H9 (cell line): Measurements from ENCODE around the gene SMAD6. TPM values are rescaled to one million over a fixed set of nuclear protein-coding genes. Genes with fewer than 3 reads are reported as not detected.

Experiments used
- DNase-seq: peaks from one replicate; pipeline ENCODE4 v3.0.0-alpha.2; 2017
- H2AFZ ChIP-seq: one replicate; pipeline ENCODE4 v1.6.1; 2013; ENCODE audit warnings: mild to moderate bottlenecking, low read length, control low read depth, moderate library complexity
- H2AK5ac ChIP-seq: 2 replicates; pipeline ENCODE4 v1.6.1; 2013; ENCODE audit warnings: low read length, control low read depth, mixed read lengths; ENCODE audit not compliant: insufficient read length
- H2BK120ac ChIP-seq: one replicate; pipeline ENCODE4 v1.6.1; 2013; ENCODE audit warnings: low read depth, mild to moderate bottlenecking, low read length, control low read depth, inconsistent platforms; ENCODE audit not compliant: poor library complexity, severe bottlenecking
- H2BK12ac ChIP-seq: 2 replicates; pipeline ENCODE4 v1.6.1; 2013; ENCODE audit warnings: low read length, control low read depth, mixed read lengths, low read depth; ENCODE audit not compliant: insufficient read length
- H2BK15ac ChIP-seq: 2 replicates; pipeline ENCODE4 v1.6.1; 2013; ENCODE audit warnings: low read depth, low read length, control low read depth
- H2BK20ac ChIP-seq: one replicate; pipeline ENCODE4 v1.6.1; 2013; ENCODE audit warnings: low read depth, mild to moderate bottlenecking, low read length, control low read depth, inconsistent platforms; ENCODE audit not compliant: poor library complexity, severe bottlenecking
- H2BK5ac ChIP-seq: 2 replicates; pipeline ENCODE4 v1.6.1; 2013; ENCODE audit warnings: low read length, control low read depth, mixed read lengths; ENCODE audit not compliant: insufficient read length
- H3K14ac ChIP-seq: 2 replicates; pipeline ENCODE4 v1.6.1; 2013; ENCODE audit warnings: low read length, control low read depth; ENCODE audit not compliant: insufficient read depth
- H3K18ac ChIP-seq: 2 replicates; pipeline ENCODE4 v1.6.1; 2013; ENCODE audit warnings: low read depth, mild to moderate bottlenecking, mixed read lengths, low read length, control low read depth; ENCODE audit not compliant: insufficient read length
- H3K23ac ChIP-seq: 2 replicates; pipeline ENCODE4 v1.6.1; 2013; ENCODE audit warnings: low read length, control low read depth, mixed read lengths, low read depth; ENCODE audit not compliant: insufficient read length
- H3K23me2 ChIP-seq: 2 replicates; pipeline ENCODE4 v1.6.1; 2013; ENCODE audit warnings: low read depth, mild to moderate bottlenecking, mixed read lengths, low read length, control low read depth; ENCODE audit not compliant: insufficient read length, poor library complexity, severe bottlenecking
- H3K27ac ChIP-seq: 2 replicates; pipeline ENCODE4 v1.5.1; 2013; ENCODE audit warnings: low read length, control low read depth, mixed read lengths, low read depth; ENCODE audit not compliant: insufficient read length
- H3K27me3 ChIP-seq: 2 replicates; pipeline ENCODE4 v1.6.1; 2013; ENCODE audit warnings: low read length, control low read depth, inconsistent platforms; ENCODE audit not compliant: insufficient read depth
- H3K4ac ChIP-seq: 2 replicates; pipeline ENCODE4 v1.6.1; 2013; ENCODE audit warnings: low read depth, mild to moderate bottlenecking, control low read depth, inconsistent platforms, low read length, moderate library complexity
- H3K4me1 ChIP-seq: 2 replicates; pipeline ENCODE4 v1.6.1; 2013; ENCODE audit warnings: low read length, control low read depth, inconsistent platforms; ENCODE audit not compliant: insufficient read depth
- H3K4me2 ChIP-seq: 2 replicates; pipeline ENCODE4 v1.6.1; 2013; ENCODE audit warnings: low read length, control low read depth, mixed read lengths; ENCODE audit not compliant: insufficient read length, insufficient read depth
- H3K56ac ChIP-seq: 2 replicates; pipeline ENCODE4 v1.6.1; 2013; ENCODE audit warnings: low read depth, mild to moderate bottlenecking, mixed read lengths, low read length, control low read depth; ENCODE audit not compliant: insufficient read length
- H3K79me1 ChIP-seq: 2 replicates; pipeline ENCODE4 v1.6.1; 2013; ENCODE audit warnings: low read depth, mild to moderate bottlenecking, moderate library complexity, low read length, control low read depth, inconsistent platforms; ENCODE audit not compliant: insufficient read depth, poor library complexity, severe bottlenecking
- H3K79me2 ChIP-seq: 2 replicates; pipeline ENCODE4 v1.6.1; 2013; ENCODE audit warnings: low read length, control low read depth, inconsistent platforms; ENCODE audit not compliant: insufficient read depth
- H3K9ac ChIP-seq: 2 replicates; pipeline ENCODE4 v1.6.1; 2013; ENCODE audit warnings: low read length, control low read depth, mixed read lengths; ENCODE audit not compliant: insufficient read length; ENCODE audit errors: extremely low read depth
- H3K9me3 ChIP-seq: one replicate; pipeline ENCODE4 v1.6.1; 2013; ENCODE audit warnings: low read depth, low read length, inconsistent platforms; ENCODE audit not compliant: control insufficient read depth
- H3T11ph ChIP-seq: one replicate; pipeline ENCODE4 v1.6.1; 2013; ENCODE audit warnings: mild to moderate bottlenecking, low read length, control low read depth, inconsistent platforms
- H4K20me1 ChIP-seq: one replicate; pipeline ENCODE4 v1.6.1; 2013; ENCODE audit not compliant: control insufficient read depth, insufficient read length, insufficient read depth
- H4K5ac ChIP-seq: 2 replicates; pipeline ENCODE4 v1.6.1; 2013; ENCODE audit warnings: low read depth, mild to moderate bottlenecking, mixed read lengths, low read length, control low read depth; ENCODE audit not compliant: insufficient read length
- H4K8ac ChIP-seq: replicated peaks from 2 replicates; pipeline ENCODE4 v1.6.1; 2013; ENCODE audit warnings: low read length, control low read depth, mixed read lengths, low read depth; ENCODE audit not compliant: insufficient read length
- H4K91ac ChIP-seq: 2 replicates; pipeline ENCODE4 v1.6.1; 2013; ENCODE audit warnings: low read depth, mild to moderate bottlenecking, moderate library complexity, mixed read lengths, low read length, control low read depth; ENCODE audit not compliant: insufficient read length
- H3K27ac Mint-ChIP-seq, 3 experiments: 2 replicates in 2 of 3; 3 replicates in 1 of 3; pipeline ENCODE4 v1.8.0; 2020 to 2021; ENCODE audit warnings: mixed read lengths in 3 of 3, mild to moderate bottlenecking in 1 of 3, moderate library complexity in 1 of 3
- H3K27me3 Mint-ChIP-seq: 2 replicates; pipeline ENCODE4 v1.8.0; 2021; ENCODE audit warnings: low read depth, mild to moderate bottlenecking, moderate library complexity, mixed read lengths
- H3K36me3 Mint-ChIP-seq, 3 experiments: 2 replicates in 2 of 3; 3 replicates in 1 of 3; pipeline ENCODE4 v1.8.0; 2020 to 2021; ENCODE audit warnings: low read depth in 3 of 3, mixed read lengths in 3 of 3; ENCODE audit not compliant: insufficient read depth in 1 of 3
- H3K4me1 Mint-ChIP-seq, 2 experiments: 2 replicates each; pipeline ENCODE4 v1.8.0; 2020; ENCODE audit warnings: mixed read lengths in 2 of 2
- H3K4me3 Mint-ChIP-seq, 2 experiments: 2 replicates in 1 of 2; 3 replicates in 1 of 2; pipeline ENCODE4 v1.8.0; 2020 to 2021; ENCODE audit warnings: mild to moderate bottlenecking in 2 of 2, mixed read lengths in 2 of 2, moderate library complexity in 1 of 2
- H3K9me3 Mint-ChIP-seq, 2 experiments: 2 replicates in 1 of 2; 3 replicates in 1 of 2; pipeline ENCODE4 v1.8.0; 2020; ENCODE audit warnings: mild to moderate bottlenecking in 2 of 2, mixed read lengths in 2 of 2, moderate library complexity in 1 of 2
- WGBS: extraction: QIAGEN DNeasy Blood & Tissue Kit; methylation state at CpG from one replicate; pipeline ENCODE4 v1.1.7; 2013; ENCODE audit warnings: missing lambda C conversion rate, low lambda C conversion rate, mixed read lengths; ENCODE audit not compliant: insufficient read length; ENCODE audit errors: extremely low coverage; 5-methylcytosine and 5-hydroxymethylcytosine counted together
- total RNA-seq: library from RNA; stranded (reverse); gene quantifications from 2 replicates; pipeline ENCODE4 v1.2.1, GENCODE V29; 2021
- TF ChIP-seq, protein P1 (sequence below): fragments of 200-600 bp; sonication (generic); conservative IDR thresholded peaks from 3 replicates; pipeline ENCODE4 v1.8.0; 2021; ENCODE audit warnings: antibody characterized with exemption, mild to moderate bottlenecking

Gene SMAD6
- total RNA-seq, 1 experiment from 2014 or later: 6.0 TPM

DNA sequence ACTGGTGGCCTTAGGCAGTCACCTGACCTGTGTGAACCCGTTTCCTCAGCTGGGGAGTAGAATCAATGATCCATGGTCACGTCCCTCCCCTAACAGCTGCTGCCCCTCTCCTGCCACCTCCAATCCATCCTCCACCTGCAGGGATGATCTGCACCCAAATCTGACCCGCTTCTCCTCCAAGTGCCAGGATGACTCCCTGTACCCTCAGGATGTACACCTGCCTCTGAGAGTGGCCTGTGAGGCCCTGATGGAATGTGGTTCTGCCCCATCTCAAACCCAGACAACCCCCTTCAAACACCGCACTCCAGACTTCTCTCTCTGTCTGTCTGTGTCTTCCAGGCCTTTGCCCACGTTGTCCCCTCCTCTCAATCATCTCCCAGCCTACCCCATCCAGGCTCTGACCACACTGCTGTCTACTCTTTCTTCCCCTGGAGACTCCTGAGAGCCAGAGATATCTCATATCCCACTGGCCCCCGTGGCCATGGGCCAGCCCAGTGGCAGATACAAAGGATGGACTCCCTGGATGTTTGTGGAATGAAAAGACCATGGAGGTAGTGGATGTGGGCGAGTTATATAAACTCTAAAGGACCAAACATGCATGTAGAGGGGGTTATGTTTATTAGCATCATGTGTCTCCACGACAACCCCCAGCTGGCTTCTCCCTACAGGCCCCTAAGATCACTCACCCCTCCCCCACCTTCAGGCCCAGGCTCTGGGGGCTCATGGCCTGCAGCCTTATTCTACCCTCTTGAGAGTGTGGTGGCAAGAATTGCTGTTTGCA, 84.9 kb downstream of the SMAD6 start:
- no CpG with 5 or more reads among the region's 8 CpGs for WGBS
- H3K4me3 Mint-ChIP-seq: no peak overlapping the region

More for the DNA sequence above, 84.9 kb downstream of the SMAD6 start:
- Histone ChIP-seq H3K23me2 (no peaks in the 10 kb centered on the region), H2BK120ac (no peak overlapping the region), H3K4me2 (no peak overlapping the region), H4K91ac (no peak overlapping the region), H2BK20ac (no peak overlapping the region), H2BK12ac (no peak overlapping the region), H3T11ph (no peak overlapping the region), H3K9me3 (no peaks in the 10 kb centered on the region), H4K5ac (no peak overlapping the region), H2BK5ac (no peak overlapping the region), H3K79me1 (no peaks in the 10 kb centered on the region), H3K79me2 (no peaks in the 10 kb centered on the region), H3K18ac (no peak overlapping the region), H3K23ac (no peak overlapping the region), H3K4me1 (no peaks in the 10 kb centered on the region), H3K14ac (no peak overlapping the region; the same call in 1 of the 2 replicates), H3K27me3 (no peaks in the 10 kb centered on the region), H3K4ac (no peak overlapping the region), H2AFZ (no peak overlapping the region), H2BK15ac (no peak overlapping the region), H3K27ac (no peak overlapping the region), H4K8ac (no peak overlapping the region), H4K20me1 (no peaks in the 10 kb centered on the region), H3K56ac (no peak overlapping the region), H2AK5ac (no peak overlapping the region), H3K9ac (no peak overlapping the region)
- Mint-ChIP-seq H3K27ac (peak overlapping the region in 2 of 3 experiments; percentile 2 to 62; a peak in 1 of 7 replicates), H3K27me3 (no peaks in the 10 kb centered on the region), H3K4me1 (peaks cover 5 to 6% of the 10 kb centered on the region in 2 experiments; a peak in 3 of 4 replicates), H3K9me3 (no peaks in the 10 kb centered on the region), H3K36me3 (no peaks in the 10 kb centered on the region; a peak in 1 of 7 replicates)
- DNase-seq: no peak
- TF ChIP-seq, protein P1, sequence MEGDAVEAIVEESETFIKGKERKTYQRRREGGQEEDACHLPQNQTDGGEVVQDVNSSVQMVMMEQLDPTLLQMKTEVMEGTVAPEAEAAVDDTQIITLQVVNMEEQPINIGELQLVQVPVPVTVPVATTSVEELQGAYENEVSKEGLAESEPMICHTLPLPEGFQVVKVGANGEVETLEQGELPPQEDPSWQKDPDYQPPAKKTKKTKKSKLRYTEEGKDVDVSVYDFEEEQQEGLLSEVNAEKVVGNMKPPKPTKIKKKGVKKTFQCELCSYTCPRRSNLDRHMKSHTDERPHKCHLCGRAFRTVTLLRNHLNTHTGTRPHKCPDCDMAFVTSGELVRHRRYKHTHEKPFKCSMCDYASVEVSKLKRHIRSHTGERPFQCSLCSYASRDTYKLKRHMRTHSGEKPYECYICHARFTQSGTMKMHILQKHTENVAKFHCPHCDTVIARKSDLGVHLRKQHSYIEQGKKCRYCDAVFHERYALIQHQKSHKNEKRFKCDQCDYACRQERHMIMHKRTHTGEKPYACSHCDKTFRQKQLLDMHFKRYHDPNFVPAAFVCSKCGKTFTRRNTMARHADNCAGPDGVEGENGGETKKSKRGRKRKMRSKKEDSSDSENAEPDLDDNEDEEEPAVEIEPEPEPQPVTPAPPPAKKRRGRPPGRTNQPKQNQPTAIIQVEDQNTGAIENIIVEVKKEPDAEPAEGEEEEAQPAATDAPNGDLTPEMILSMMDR: no peak
